Kidney (tissue), 14 donors: ENCODE measurements around the gene MAP1A. TPM values are rescaled to one million over a fixed set of nuclear protein-coding genes. Genes with fewer than 3 reads are reported as not detected.

Experiments
- DNase-seq, 5 donors: peaks; one replicate each; pipeline ENCODE4 v3.0.0-alpha.2; 2013 to 2020
- FAIRE-seq: peaks from 2 replicates; lab custom pipeline; 2012; peaks lifted over from hg19 to GRCh38; lab: Jason Lieb, UNC
- H3K27ac ChIP-seq, 2 donors: one replicate each; pipeline ENCODE4 v1.7.0; 2013; ENCODE audit warnings: low read depth in 2 of 2, low read length in 2 of 2, inconsistent platforms in 1 of 2
- H3K27me3 ChIP-seq: one replicate; pipeline ENCODE4 v1.7.1; 2013; ENCODE audit warnings: low read length, inconsistent platforms; ENCODE audit not compliant: control insufficient read depth, insufficient read depth
- H3K36me3 ChIP-seq, 3 donors: one replicate each; pipeline versions ENCODE4 v1.7.0 to v1.7.1; 2013; ENCODE audit warnings: low read length in 3 of 3, control low read depth in 1 of 3, inconsistent platforms in 1 of 3; ENCODE audit not compliant: insufficient read depth in 3 of 3, control insufficient read depth in 2 of 3
- H3K4me1 ChIP-seq, 3 donors: one replicate each; pipeline versions ENCODE4 v1.7.0 to v1.7.1; 2013; ENCODE audit warnings: low read length in 3 of 3, inconsistent platforms in 1 of 3, low read depth in 1 of 3; ENCODE audit not compliant: control insufficient read depth in 2 of 3, insufficient read depth in 2 of 3
- H3K4me3 ChIP-seq, 3 donors: one replicate each; pipeline versions ENCODE4 v1.7.0 to v1.8.1; 2013; ENCODE audit warnings: low read length in 3 of 3, control low read depth in 1 of 3, inconsistent platforms in 1 of 3
- H3K9ac ChIP-seq, 3 donors: one replicate each; pipeline versions ENCODE4 v1.7.0 to v1.7.1; 2013; ENCODE audit warnings: low read length in 3 of 3, control low read depth in 1 of 3, inconsistent platforms in 1 of 3
- H3K9me3 ChIP-seq, 3 donors: one replicate each; pipeline versions ENCODE4 v1.7.0 to v1.7.1; 2013; ENCODE audit warnings: low read length in 3 of 3, control low read depth in 1 of 3, inconsistent platforms in 1 of 3; ENCODE audit not compliant: control insufficient read depth in 2 of 3, insufficient read depth in 1 of 3
- CTCF ChIP-seq: IDR thresholded peaks from 3 replicates; pipeline ENCODE4 v1.5.1; 2012; ENCODE audit warnings: mild to moderate bottlenecking, moderate library complexity, borderline replicate concordance; ENCODE audit not compliant: insufficient read depth; ENCODE audit errors: extremely low read depth
- intact Hi-C: fragments of 100-400 bp; cut with DNase I; formaldehyde crosslinking; loops from one replicate; pipeline ENCODE4 v1.11.1; 2022
- polyA plus RNA-seq: library from polyadenylated mRNA; stranded (reverse); fragments of 350-450 nt; fragmentation: Illumina TruSeq; extraction: RNeasy Lipid Tissue Mini Kit (QIAGEN cat#74804); gene quantifications from one replicate; pipeline ENCODE4 v1.2.3, GENCODE V29; 2014; ENCODE audit warnings: low read depth, low replicate concordance; ENCODE audit not compliant: insufficient read depth
- total RNA-seq: library from RNA; stranded (reverse); fragmentation: NEBNext Ultra II Directional; extraction: Animal tissue kit (Norgen Biotek cat#: 25700); gene quantifications from one replicate; pipeline ENCODE4 v1.2.1, GENCODE V29; 2021
- donor health status: control.
- donor health status: control.
- donor health status: control.
- donor health status: control.
- donor health status: control.
- donor health status: DM: yes; HTN: yes; CAD: no.
- donor health status: Normal renal cell carcinoma (clear cell type).

The MAP1A gene
- total and polyA plus RNA-seq, 2 donors from 2014 or later: 2.7 to 9.3 TPM

GRCh38 chr15:43524254-43524845, 6.9 kb downstream of the MAP1A start:
- FAIRE-seq: no peak
- no peak overlapping the region for H3K27ac ChIP-seq
- H3K27me3 ChIP-seq: no peaks in the 10 kb centered on the region
- no peak overlapping the region for H3K9ac ChIP-seq
- TF ChIP-seq CTCF: no peak
- H3K4me1 ChIP-seq: no peaks in the 10 kb centered on the region
- no peaks in the 10 kb centered on the region for H3K9me3 ChIP-seq
- intact Hi-C loops: no loop called here
- no peak for DNase-seq
- H3K4me3 ChIP-seq: no peak overlapping the region
- H3K36me3 ChIP-seq: peaks cover 0 to 6% (median 3%) of the 10 kb centered on the region in 3 donors

GRCh38 chr15:43525131-43525530, 7.7 kb downstream of the MAP1A start:
- DNase-seq (no peak), FAIRE-seq (no peak)
- Histone ChIP-seq H3K36me3 (peaks cover 0 to 6% (median 3%) of the 10 kb centered on the region in 3 donors), H3K9me3 (no peaks in the 10 kb centered on the region), H3K27me3 (no peaks in the 10 kb centered on the region), H3K9ac (no peak overlapping the region), H3K4me1 (no peaks in the 10 kb centered on the region), H3K27ac (no peak overlapping the region), H3K4me3 (no peak overlapping the region)
- intact Hi-C loops: no loop called here
- no peak for TF ChIP-seq CTCF

GRCh38 chr15:43526261-43526930, 9.0 kb downstream of the MAP1A start:
- FAIRE-seq (no peak), DNase-seq (no peak)
- Histone ChIP-seq H3K9ac (no peak overlapping the region), H3K4me1 (no peaks in the 10 kb centered on the region), H3K9me3 (no peaks in the 10 kb centered on the region), H3K27ac (no peak overlapping the region), H3K27me3 (no peaks in the 10 kb centered on the region), H3K4me3 (no peak overlapping the region), H3K36me3 (peaks cover 0 to 2% (median 0%) of the 10 kb centered on the region in 3 donors)
- intact Hi-C loops: no loop called here
- no peak for TF ChIP-seq CTCF
